ENCODE data around the gene ATP11A. TPM values are rescaled to one million over a fixed set of nuclear protein-coding genes. Genes with fewer than 3 reads are reported as not detected.

Gene ATP11A
- total RNA-seq, 1 experiment from 2014 or later = 9.4 TPM

DNA sequence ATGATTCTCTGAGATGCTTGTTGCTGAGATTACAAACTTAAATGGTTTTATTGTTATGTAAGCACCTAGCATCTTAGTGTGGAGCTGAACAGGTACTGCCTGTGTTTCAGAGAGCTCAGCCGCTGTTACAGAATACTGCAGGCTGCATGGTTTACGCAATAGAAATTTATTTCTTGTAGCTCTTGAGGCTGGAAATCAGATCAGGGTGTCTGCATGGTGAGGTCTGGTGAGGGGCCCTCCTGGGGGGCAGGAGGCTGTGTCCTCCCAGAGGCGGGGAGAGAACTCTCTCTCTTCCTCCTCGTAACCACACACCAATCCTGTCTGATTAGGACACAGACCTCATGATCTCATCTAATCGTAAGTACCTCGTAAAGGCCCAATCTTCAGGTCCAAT is 13.1 kb downstream of the ATP11A start:
- ChIA-PET CTCF (no interaction called here), POLR2A (ENCODE audit: low non-redundant PET) (no interaction called here)
- Histone ChIP-seq H3K4me1 (ENCODE audit: insufficient read depth, low read length, poor library complexity, severe bottlenecking) (no peaks in the 10 kb centered on the region), H3K36me3 (ENCODE audit: insufficient read depth, low read length, poor library complexity, severe bottlenecking) (no peaks in the 10 kb centered on the region), H3K9me3 (ENCODE audit: low read depth, low read length, poor library complexity, severe bottlenecking) (no peaks in the 10 kb centered on the region), H3K4me3 (ENCODE audit: low read depth, low read length, poor library complexity, severe bottlenecking) (no peak overlapping the region), H3K27me3 (replicated peaks; ENCODE audit: insufficient read depth, low read depth, low read length, poor library complexity) (no peaks in the 10 kb centered on the region), H3K27ac (ENCODE audit: low read depth, low read length, poor library complexity, severe bottlenecking) (no peak overlapping the region)
- no peak for DNase-seq (ENCODE audit: low spot score)
- intact Hi-C loops (cut with micrococcal nuclease; ENCODE audit: unreplicated experiment) = no loop called here
- BruUV-seq (replicated peaks) = no TSS peak
- TF ChIP-seq EZH2 (IDR thresholded peaks at IDR 0.05; ENCODE audit: borderline replicate concordance, low read depth, low read length, poor library complexity, severe bottlenecking) (no peak), CTCF (conservative IDR thresholded peaks at IDR 0.05; ENCODE audit: low read depth, low read length) (no peak)

- no peak for DNase-seq (ENCODE audit: low spot score)
- H3K4me3 ChIP-seq (ENCODE audit: low read depth, low read length, poor library complexity, severe bottlenecking) = no peak overlapping the region
- intact Hi-C loops (cut with micrococcal nuclease; ENCODE audit: unreplicated experiment) = no loop called here
- no peaks in the 10 kb centered on the region for H3K27me3 ChIP-seq (replicated peaks; ENCODE audit: insufficient read depth, low read depth, low read length, poor library complexity)
- ChIA-PET CTCF (no interaction called here), POLR2A (ENCODE audit: low non-redundant PET) (no interaction called here)
- H3K36me3 ChIP-seq (ENCODE audit: insufficient read depth, low read length, poor library complexity, severe bottlenecking) = no peaks in the 10 kb centered on the region
- H3K27ac ChIP-seq (ENCODE audit: low read depth, low read length, poor library complexity, severe bottlenecking) = no peak overlapping the region
- no peaks in the 10 kb centered on the region for H3K9me3 ChIP-seq (ENCODE audit: low read depth, low read length, poor library complexity, severe bottlenecking)
- no peaks in the 10 kb centered on the region for H3K4me1 ChIP-seq (ENCODE audit: insufficient read depth, low read length, poor library complexity, severe bottlenecking)
- TF ChIP-seq EZH2 (IDR thresholded peaks at IDR 0.05; ENCODE audit: borderline replicate concordance, low read depth, low read length, poor library complexity, severe bottlenecking) (no peak), CTCF (conservative IDR thresholded peaks at IDR 0.05; ENCODE audit: low read depth, low read length) (no peak)
- no TSS peak for BruUV-seq (replicated peaks)
Observed at GRCh38 chr13:112703449-112704284, 13.8 kb downstream of the ATP11A start.

- no peak for DNase-seq (ENCODE audit: low spot score)
- H3K27ac ChIP-seq (ENCODE audit: low read depth, low read length, poor library complexity, severe bottlenecking) = no peak overlapping the region
- ChIA-PET CTCF (no interaction called here), POLR2A (ENCODE audit: low non-redundant PET) (no interaction called here)
- no peak for TF ChIP-seq EZH2 (IDR thresholded peaks at IDR 0.05; ENCODE audit: borderline replicate concordance, low read depth, low read length, poor library complexity, severe bottlenecking)
- H3K4me3 ChIP-seq (ENCODE audit: low read depth, low read length, poor library complexity, severe bottlenecking) = no peak overlapping the region
- intact Hi-C loops (cut with micrococcal nuclease; ENCODE audit: unreplicated experiment) = no loop called here
- no peaks in the 10 kb centered on the region for H3K27me3 ChIP-seq (replicated peaks; ENCODE audit: insufficient read depth, low read depth, low read length, poor library complexity)
- no TSS peak for BruUV-seq (replicated peaks)
- no peaks in the 10 kb centered on the region for H3K36me3 ChIP-seq (ENCODE audit: insufficient read depth, low read length, poor library complexity, severe bottlenecking)
- H3K4me1 ChIP-seq (ENCODE audit: insufficient read depth, low read length, poor library complexity, severe bottlenecking) = no peaks in the 10 kb centered on the region
- no peaks in the 10 kb centered on the region for H3K9me3 ChIP-seq (ENCODE audit: low read depth, low read length, poor library complexity, severe bottlenecking)
Observed at GRCh38 chr13:112704308-112705145, 14.7 kb downstream of the ATP11A start.
